Measurements from ENCODE around the gene DOCK2. TPM values are rescaled to one million over a fixed set of nuclear protein-coding genes. Genes with fewer than 3 reads are reported as not detected.

Gene DOCK2
- total and polyA plus RNA-seq, 2 of the 8 experiments (the other 6 are each of a cell fraction or from before 2014, with no cell fraction given) = 3.9 to 5.7 TPM

- H3K4me1 ChIP-seq (replicated peaks in 1 of 4; ENCODE audit: control insufficient read depth in 3 of 4, insufficient read depth in 4 of 4, low read length in 3 of 4) = no peaks in the 10 kb centered on the region
- no peak overlapping the region for H3K27ac ChIP-seq (ENCODE audit: low read depth, low read length)
- H3K56ac ChIP-seq (replicated peaks; ENCODE audit: insufficient read length, low read depth, low read length) = no peak overlapping the region
- DNase-seq (ENCODE audit: low read depth in 1 of 2, low spot score in 2 of 2) = no peak
- H3K18ac ChIP-seq (ENCODE audit: extremely low read depth, low read length) = no peak overlapping the region
- no peak for TF ChIP-seq KDM4A (IDR thresholded peaks at IDR 0.05; ENCODE audit: low read depth, low read length, severe bottlenecking)
- no peak for TF ChIP-seq BACH1 (IDR thresholded peaks at IDR 0.05; ENCODE audit: low read length)
- no peak for TF ChIP-seq NRF1 (IDR thresholded peaks at IDR 0.05; ENCODE audit: low read depth, low read length)
- no peak for TF ChIP-seq SIN3A (conservative IDR thresholded peaks at IDR 0.05 in 1 of 2, IDR thresholded peaks at IDR 0.05 in 1 of 2; ENCODE audit: low read depth in 1 of 2, low read length in 2 of 2)
- TF ChIP-seq ATF2 (IDR thresholded peaks at IDR 0.05; ENCODE audit: low read length) = no peak
- ChIA-PET CTCF (ENCODE audit: partially characterized antibody) (interaction anchor here (0.9 kb wide), 1 partner anchor 586 kb away, joined by 3 read pairs; no protein-coding TSS in a partner anchor), POLR2A (ENCODE audit: partially characterized antibody) (no interaction called here)
- H3K27me3 ChIP-seq (replicated peaks in 1 of 4; ENCODE audit: control insufficient read depth in 3 of 4, extremely low read depth in 1 of 4, insufficient read depth in 3 of 4, low read length in 3 of 4) = peaks cover 0 to 4% (median 2%) of the 10 kb centered on the region in 4 experiments; a peak in 4 of 7 replicates
- H3K4me2 ChIP-seq (ENCODE audit: insufficient read depth in 1 of 2, low read depth in 2 of 2, low read length in 2 of 2) = no peak overlapping the region
- no peak overlapping the region for H2AFZ ChIP-seq (ENCODE audit: low read length)
- H3K79me1 ChIP-seq (ENCODE audit: low read depth, low read length) = no peaks in the 10 kb centered on the region
- no peak overlapping the region for H2BK120ac ChIP-seq (replicated peaks; ENCODE audit: low read depth, low read length)
- H3K4me3 ChIP-seq (ENCODE audit: extremely low read depth in 1 of 4, insufficient read depth in 2 of 4, low read depth in 3 of 4, low read length in 4 of 4) = no peak overlapping the region
- H2BK12ac ChIP-seq (ENCODE audit: low read depth, low read length) = no peak overlapping the region
- H3K9me3 ChIP-seq (ENCODE audit: insufficient read depth in 2 of 2, low read depth in 1 of 2, low read length in 1 of 2) = 0 out of 4 replicates have a peak, but pooled peaks cover 0 to 4% of the 10 kb centered on the region in 2 experiments
- no peak overlapping the region for H4K5ac ChIP-seq (ENCODE audit: insufficient read length, low read depth, low read length)
- no peak overlapping the region for H4K8ac ChIP-seq (ENCODE audit: extremely low read depth, insufficient read depth, low read length)
- no peak for FAIRE-seq
- peaks cover 0 to 3% of the 10 kb centered on the region in 2 experiments for H4K20me1 ChIP-seq (replicated peaks in 1 of 2; ENCODE audit: control insufficient read depth in 1 of 2, insufficient read depth in 2 of 2, low read length in 2 of 2)
- H3K9ac ChIP-seq (replicated peaks in 1 of 4; ENCODE audit: extremely low read depth in 1 of 4, low read depth in 3 of 4, low read length in 3 of 4) = no peak overlapping the region
- H3K23me2 ChIP-seq (ENCODE audit: low read depth, low read length) = no peaks in the 10 kb centered on the region
- 90% methylated on average over 4 of the region's 4 CpGs; no CpG with 5 or more reads in 1 of the 2 experiments for WGBS, 2 experiments (ENCODE audit: extremely low coverage in 1 of 2, insufficient coverage in 1 of 2, insufficient read length in 1 of 2, insufficient replicate concordance in 2 of 2, low coverage in 1 of 2, low lambda C conversion rate in 2 of 2, missing lambda C conversion rate in 1 of 2)
- H2BK5ac ChIP-seq (ENCODE audit: low read depth, low read length) = no peak overlapping the region
- H3K36me3 ChIP-seq (ENCODE audit: control insufficient read depth in 2 of 4, insufficient read depth in 4 of 4, low read length in 3 of 4) = no peaks in the 10 kb centered on the region
- no peak overlapping the region for H2BK15ac ChIP-seq (ENCODE audit: low read length)
- no peak overlapping the region for H3K4ac ChIP-seq (replicated peaks; ENCODE audit: insufficient read length, low read depth, low read length)
- H4K91ac ChIP-seq (replicated peaks; ENCODE audit: insufficient read length, low read length) = no peak overlapping the region
- no peak overlapping the region for H2AK5ac ChIP-seq (ENCODE audit: low read depth, low read length)
- H2BK20ac ChIP-seq (ENCODE audit: low read length) = no peak overlapping the region
- H3K79me2 ChIP-seq (ENCODE audit: control insufficient read depth in 1 of 2, insufficient read depth in 2 of 2, low read length in 2 of 2) = no peaks in the 10 kb centered on the region
- H3K14ac ChIP-seq (ENCODE audit: insufficient read length) = no peak overlapping the region
- no peak overlapping the region for H3K23ac ChIP-seq (ENCODE audit: insufficient read length)
Observed at GRCh38 chr5:169631360-169631759, 5.7 kb upstream of the DOCK2 start.
